ENCODE measurements around the gene FTO. TPM values are rescaled to one million over a fixed set of nuclear protein-coding genes. Genes with fewer than 3 reads are reported as not detected.
"Not testable (repeated sequence)": the region's sequence is repeated elsewhere in the genome, so short reads cannot be mapped to it uniquely, and the experiment has no call there.

Gene FTO
- total RNA-seq, 1 experiment from 2014 or later: 55.0 TPM

DNA sequence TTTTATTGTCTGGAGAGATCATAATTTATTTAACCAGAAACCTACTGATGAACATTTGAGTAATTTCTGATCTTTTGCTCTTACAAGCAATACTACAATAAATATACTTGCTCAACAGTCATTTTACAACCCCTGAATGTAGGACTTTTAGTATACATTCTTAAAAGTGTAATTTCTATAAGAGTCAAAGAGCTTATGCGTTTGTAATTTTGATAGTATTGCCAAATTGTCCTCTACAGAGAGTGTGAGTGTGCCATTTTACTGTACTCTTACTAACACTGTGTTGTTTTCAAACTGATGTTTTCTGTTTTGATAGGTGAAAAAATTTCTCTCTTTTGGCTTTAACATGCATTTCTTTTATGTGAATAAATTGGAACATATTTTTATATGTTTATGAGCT, 139.1 kb downstream of the FTO start:
- no peak overlapping the region for H3K4me3 Mint-ChIP-seq (ENCODE audit: unreplicated experiment)
- H3K4me1 Mint-ChIP-seq (ENCODE audit: insufficient read depth, unreplicated experiment): peaks cover 12% of the 10 kb centered on the region
- H3K27ac Mint-ChIP-seq (ENCODE audit: low read depth, unreplicated experiment): no peak overlapping the region
- intact Hi-C loops (cut with micrococcal nuclease): no loop called here
- no peak for DNase-seq (ENCODE audit: unreplicated experiment)
- ChIA-PET CTCF (interaction anchor here (0.5 to 1.2 kb wide), 4 partner anchors 11 to 71 kb away, joined by 3 to 6 read pairs (median 3); no protein-coding TSS in a partner anchor), POLR2A (interaction anchor here (0.7 to 0.8 kb wide), 3 partner anchors 21 to 287 kb away, joined by 3 to 4 read pairs (median 3); no protein-coding TSS in a partner anchor)
- BruUV-seq (replicated peaks): no TSS peak
- H3K36me3 Mint-ChIP-seq (ENCODE audit: insufficient read depth, unreplicated experiment): peaks cover 8% of the 10 kb centered on the region
- TF ChIP-seq, protein P1, sequence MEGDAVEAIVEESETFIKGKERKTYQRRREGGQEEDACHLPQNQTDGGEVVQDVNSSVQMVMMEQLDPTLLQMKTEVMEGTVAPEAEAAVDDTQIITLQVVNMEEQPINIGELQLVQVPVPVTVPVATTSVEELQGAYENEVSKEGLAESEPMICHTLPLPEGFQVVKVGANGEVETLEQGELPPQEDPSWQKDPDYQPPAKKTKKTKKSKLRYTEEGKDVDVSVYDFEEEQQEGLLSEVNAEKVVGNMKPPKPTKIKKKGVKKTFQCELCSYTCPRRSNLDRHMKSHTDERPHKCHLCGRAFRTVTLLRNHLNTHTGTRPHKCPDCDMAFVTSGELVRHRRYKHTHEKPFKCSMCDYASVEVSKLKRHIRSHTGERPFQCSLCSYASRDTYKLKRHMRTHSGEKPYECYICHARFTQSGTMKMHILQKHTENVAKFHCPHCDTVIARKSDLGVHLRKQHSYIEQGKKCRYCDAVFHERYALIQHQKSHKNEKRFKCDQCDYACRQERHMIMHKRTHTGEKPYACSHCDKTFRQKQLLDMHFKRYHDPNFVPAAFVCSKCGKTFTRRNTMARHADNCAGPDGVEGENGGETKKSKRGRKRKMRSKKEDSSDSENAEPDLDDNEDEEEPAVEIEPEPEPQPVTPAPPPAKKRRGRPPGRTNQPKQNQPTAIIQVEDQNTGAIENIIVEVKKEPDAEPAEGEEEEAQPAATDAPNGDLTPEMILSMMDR (IDR thresholded peaks at IDR 0.05; ENCODE audit: unreplicated experiment): no peak
- no peaks in the 10 kb centered on the region for H3K9me3 Mint-ChIP-seq (ENCODE audit: unreplicated experiment)
- no peaks in the 10 kb centered on the region for H3K27me3 Mint-ChIP-seq (ENCODE audit: insufficient read depth, unreplicated experiment)

DNA sequence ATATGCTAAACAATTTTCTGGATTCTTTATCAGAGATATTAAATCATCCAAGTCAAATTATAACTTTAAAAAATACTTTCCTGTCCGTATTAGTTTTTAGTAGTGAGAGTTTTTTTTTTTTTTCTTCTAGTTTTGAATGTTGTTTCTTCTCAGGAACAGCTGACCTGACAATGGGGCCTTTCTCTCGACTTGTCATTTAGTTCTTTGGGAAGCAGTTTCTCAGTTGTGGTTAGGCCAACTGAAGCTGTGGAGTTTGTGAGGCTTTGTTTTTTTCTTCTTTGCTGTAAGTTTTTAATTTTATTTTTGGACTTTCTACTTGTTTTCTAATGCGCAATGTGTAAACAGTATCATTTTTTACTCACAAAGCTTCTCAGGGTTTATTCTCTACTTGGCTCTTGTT, 140.8 kb downstream of the FTO start:
- Mint-ChIP-seq H3K36me3 (ENCODE audit: insufficient read depth, unreplicated experiment) (peaks cover 11% of the 10 kb centered on the region), H3K4me3 (ENCODE audit: unreplicated experiment) (no peak overlapping the region), H3K27ac (ENCODE audit: low read depth, unreplicated experiment) (no peak overlapping the region), H3K9me3 (ENCODE audit: unreplicated experiment) (no peaks in the 10 kb centered on the region), H3K27me3 (ENCODE audit: insufficient read depth, unreplicated experiment) (no peaks in the 10 kb centered on the region), H3K4me1 (ENCODE audit: insufficient read depth, unreplicated experiment) (no peaks in the 10 kb centered on the region)
- no peak for DNase-seq (ENCODE audit: unreplicated experiment)
- TF ChIP-seq, protein P1 (IDR thresholded peaks at IDR 0.05; ENCODE audit: unreplicated experiment): no peak
- ChIA-PET POLR2A (no interaction called here), CTCF (no interaction called here)
- no TSS peak for BruUV-seq (replicated peaks)
- intact Hi-C loops (cut with micrococcal nuclease): no loop called here

DNA sequence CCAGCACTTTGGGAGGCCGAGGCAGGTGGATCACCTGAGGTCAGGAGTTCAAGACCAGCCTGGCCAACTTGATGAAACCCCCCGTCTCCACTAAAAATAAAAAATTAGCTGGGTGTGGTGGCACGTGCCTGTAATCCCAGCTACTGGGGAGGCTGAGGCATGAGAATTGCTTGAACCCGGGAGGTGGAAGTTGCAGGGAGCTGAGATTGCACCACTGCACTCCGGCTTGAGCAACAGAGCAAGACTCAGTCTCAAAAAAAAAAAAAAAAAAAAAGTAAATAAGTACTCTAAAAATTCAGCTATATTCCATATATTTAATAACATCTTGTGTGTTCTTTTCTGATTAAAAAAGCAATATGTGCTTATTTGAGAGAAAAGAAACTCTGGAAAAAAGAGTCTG, 142.6 kb downstream of the FTO start:
- H3K4me1 Mint-ChIP-seq (ENCODE audit: insufficient read depth, unreplicated experiment); H3K27me3 Mint-ChIP-seq (ENCODE audit: insufficient read depth, unreplicated experiment); DNase-seq (ENCODE audit: unreplicated experiment); BruUV-seq (replicated peaks); H3K9me3 Mint-ChIP-seq (ENCODE audit: unreplicated experiment); intact Hi-C loops (cut with micrococcal nuclease); H3K4me3 Mint-ChIP-seq (ENCODE audit: unreplicated experiment); H3K27ac Mint-ChIP-seq (ENCODE audit: low read depth, unreplicated experiment): not testable (repeated sequence)
- CTCF ChIA-PET: interaction anchor here (0.8 kb wide), 1 partner anchor 32 kb away, joined by 3 read pairs; no protein-coding TSS in a partner anchor
- peaks cover 11% of the 10 kb centered on the region for H3K36me3 Mint-ChIP-seq (ENCODE audit: insufficient read depth, unreplicated experiment)
- POLR2A ChIA-PET: interaction anchor here (0.9 kb wide), 1 partner anchor 58 kb away, joined by 3 read pairs; no protein-coding TSS in a partner anchor

DNA sequence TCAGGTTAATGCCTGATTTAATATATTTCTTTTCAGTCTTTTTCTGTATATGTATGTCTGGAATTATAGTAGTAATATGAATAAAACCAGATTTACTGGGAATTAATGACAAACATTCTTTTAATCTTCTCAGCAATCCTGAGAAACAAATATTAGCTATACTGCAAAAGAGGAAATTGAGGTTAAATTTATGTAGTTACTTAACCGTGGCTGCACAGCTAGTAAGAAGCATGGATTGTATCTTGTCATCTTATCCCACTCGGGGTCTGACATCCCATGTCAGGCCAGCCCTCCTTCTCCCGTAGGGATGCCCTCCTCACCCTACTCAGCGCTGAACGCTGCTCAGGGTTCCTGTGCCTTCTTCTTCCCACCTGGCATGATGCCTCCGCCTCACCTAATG, 143.0 kb downstream of the FTO start:
- H3K9me3 Mint-ChIP-seq (ENCODE audit: unreplicated experiment): no peaks in the 10 kb centered on the region
- ChIA-PET CTCF (interaction anchor here (0.8 kb wide), 1 partner anchor 32 kb away, joined by 3 read pairs; no protein-coding TSS in a partner anchor), POLR2A (interaction anchor here (0.9 kb wide), 1 partner anchor 58 kb away, joined by 3 read pairs; no protein-coding TSS in a partner anchor)
- no peak for DNase-seq (ENCODE audit: unreplicated experiment)
- no peaks in the 10 kb centered on the region for H3K27me3 Mint-ChIP-seq (ENCODE audit: insufficient read depth, unreplicated experiment)
- no peak overlapping the region for H3K4me3 Mint-ChIP-seq (ENCODE audit: unreplicated experiment)
- peaks cover 11% of the 10 kb centered on the region for H3K36me3 Mint-ChIP-seq (ENCODE audit: insufficient read depth, unreplicated experiment)
- no peak overlapping the region for H3K27ac Mint-ChIP-seq (ENCODE audit: low read depth, unreplicated experiment)
- no peaks in the 10 kb centered on the region for H3K4me1 Mint-ChIP-seq (ENCODE audit: insufficient read depth, unreplicated experiment)
- no TSS peak for BruUV-seq (replicated peaks)
- TF ChIP-seq, protein P1 (IDR thresholded peaks at IDR 0.05; ENCODE audit: unreplicated experiment): no peak
- intact Hi-C loops (cut with micrococcal nuclease): no loop called here

Measured in MCF 10A (cell line).